EH (cell line): ENCODE results near the gene KCNQ1.

Experiments used
- DNase-seq: peaks from one replicate; pipeline ENCODE4 v3.0.0-alpha.2; 2015; ENCODE audit warnings: low read depth

Gene KCNQ1

DNA sequence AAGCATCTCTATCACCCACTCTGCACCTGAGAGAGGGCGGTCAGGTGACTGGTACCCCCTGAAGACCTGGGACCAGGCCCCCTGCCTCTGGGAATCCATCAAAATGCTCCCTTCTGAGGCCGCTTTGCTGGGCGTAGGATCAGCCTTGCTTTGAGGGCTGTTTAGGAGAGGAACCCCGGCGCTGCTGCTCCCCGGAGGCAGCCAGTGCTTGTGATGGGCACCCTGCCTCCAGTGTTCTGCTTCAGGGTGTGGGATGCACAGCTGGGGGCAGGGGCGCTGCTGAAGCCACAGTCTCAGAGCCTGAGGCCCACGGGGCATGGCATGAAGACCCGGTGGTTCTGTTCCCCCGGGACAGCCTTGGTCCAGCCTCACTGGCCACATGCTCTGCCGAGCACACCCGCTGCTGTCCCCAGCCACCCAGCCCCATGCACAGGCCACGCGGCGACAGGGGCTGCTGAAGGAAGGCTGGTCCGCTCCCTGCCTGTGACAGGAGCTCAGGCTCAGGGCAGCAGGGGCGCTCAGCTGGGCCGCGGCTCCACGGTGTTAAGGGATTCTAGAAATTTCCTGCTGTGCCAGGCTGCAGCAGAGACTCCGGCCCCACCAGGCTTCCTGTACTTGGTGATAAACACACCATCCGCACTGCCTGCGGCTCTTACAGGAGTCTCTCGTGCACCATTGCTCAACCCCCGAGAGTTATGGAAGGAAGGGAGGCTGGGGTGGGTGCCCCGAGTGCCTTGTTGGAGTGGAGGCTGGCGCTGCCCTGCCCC, 91.0 kb downstream of the KCNQ1 start:
- no peak for DNase-seq

DNA sequence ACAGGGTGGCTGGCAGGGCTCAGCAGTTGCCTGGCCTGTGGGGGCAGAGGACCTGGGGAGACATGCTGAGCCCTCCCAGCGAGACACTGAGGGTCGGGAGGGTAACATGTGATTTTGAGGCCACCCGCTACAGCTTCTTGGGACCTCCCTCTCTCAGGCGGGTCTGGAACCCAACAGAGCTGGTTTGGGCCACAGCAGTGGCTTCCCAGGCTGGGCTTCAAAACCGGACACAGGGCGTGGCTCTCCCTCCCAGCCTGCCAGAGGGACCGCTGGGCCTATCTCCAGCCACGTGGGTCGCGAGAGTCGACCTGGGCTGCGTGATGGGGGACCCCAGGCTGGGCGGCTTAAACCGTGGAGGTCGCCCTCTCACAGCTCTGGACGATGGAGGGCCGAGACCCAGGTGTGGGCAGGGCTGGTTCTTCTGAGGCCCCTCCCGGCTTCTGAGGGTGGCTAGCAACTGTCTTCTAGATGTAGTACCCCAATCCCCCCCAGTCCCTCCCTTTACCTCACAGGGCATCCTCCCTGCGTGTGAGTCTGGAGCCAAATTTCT, 91.7 kb downstream of the KCNQ1 start:
- no peak for DNase-seq

DNA sequence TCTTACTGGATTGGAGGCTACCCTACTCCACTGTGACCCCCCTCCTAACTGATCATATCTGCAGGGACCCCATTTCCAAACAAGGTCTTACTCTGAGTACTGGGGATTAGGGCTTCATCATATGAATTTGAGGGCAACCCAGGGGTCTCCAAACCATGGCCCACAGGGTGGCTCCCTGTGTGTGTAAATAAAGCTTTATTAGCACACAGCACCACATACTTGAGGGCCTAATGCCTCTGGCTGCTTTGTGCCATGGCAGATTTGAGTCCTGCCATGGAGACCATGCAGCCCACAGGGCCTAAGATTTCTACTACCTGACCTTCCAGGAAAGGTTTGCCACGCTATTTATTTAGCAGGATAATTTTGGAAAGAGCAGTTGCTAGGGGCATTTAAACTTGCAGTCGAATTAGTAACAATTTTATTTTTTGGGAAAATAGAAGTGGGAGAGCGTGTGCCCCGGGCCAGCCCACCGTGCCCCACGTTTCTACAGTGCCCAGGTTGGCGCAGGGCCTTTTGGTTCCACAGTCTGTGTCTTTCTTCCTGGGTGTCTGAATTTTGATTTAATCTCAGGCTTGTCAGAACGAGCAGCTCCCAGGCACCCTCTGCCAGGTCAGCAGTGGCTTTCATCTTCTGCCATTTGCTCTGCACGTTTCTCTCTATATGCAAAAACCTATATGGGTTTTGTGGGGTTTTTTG, 92.3 kb downstream of the KCNQ1 start:
- DNase-seq = no peak

DNA sequence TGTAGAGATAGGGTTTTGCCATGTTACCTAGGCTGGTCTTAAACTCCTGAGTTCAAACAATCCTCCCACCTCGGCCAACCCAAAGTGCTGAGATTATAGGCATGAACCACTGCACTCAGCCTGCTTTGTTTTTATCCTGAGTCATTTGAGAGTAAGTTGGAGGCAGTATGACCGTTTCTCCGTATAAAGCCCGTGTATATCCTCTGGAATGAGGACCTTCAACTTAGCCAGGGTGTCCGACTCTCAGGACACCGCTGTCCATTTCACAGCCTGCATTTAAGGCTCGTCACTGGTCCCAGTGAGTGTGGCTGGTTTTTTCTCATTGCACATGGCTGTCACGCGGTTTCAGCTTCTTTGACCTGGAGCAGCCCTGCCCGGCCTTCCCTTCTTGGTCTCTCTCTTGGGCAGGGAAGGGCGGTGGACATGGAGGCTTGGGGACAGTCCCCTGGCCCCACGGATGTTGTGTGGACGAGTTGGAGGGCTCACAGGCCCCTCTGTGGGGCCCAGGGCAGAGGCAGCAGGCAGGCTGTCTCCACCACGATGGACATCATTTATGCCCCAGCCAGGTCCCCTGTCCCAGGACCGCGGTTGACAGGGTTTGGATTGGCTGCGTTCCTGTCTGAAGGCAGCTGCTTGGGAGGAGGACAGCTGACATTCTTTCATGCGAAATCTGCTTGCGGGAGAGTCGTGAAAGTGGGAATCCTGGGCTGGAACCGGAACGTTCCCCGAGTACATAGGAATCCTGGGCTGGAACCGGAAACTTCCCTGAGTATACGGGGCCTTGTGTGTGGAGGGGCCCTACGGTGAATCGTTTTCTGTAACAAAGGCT, 93.3 kb downstream of the KCNQ1 start:
- no peak for DNase-seq

DNA sequence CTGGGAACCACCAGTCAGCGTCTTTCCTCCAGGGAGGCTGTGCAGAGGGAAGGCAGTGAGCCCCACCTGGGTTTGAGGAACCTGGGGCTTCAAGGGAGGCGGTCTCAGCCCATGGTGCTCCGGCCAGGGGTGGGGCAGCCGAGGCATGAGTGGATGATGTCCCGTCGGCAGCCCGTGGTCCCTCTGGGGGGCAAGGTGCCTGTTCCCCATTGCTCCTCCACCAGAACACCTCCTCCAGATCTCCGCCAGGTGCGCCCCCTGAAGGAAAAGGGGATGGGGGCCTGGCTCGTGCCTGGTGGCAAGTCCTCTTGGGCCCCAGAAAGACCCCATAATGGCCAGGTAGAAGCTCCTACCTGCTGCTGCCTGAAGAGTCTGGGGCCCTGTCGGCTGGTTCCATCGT, 94.1 kb downstream of the KCNQ1 start:
- DNase-seq = no peak

DNA sequence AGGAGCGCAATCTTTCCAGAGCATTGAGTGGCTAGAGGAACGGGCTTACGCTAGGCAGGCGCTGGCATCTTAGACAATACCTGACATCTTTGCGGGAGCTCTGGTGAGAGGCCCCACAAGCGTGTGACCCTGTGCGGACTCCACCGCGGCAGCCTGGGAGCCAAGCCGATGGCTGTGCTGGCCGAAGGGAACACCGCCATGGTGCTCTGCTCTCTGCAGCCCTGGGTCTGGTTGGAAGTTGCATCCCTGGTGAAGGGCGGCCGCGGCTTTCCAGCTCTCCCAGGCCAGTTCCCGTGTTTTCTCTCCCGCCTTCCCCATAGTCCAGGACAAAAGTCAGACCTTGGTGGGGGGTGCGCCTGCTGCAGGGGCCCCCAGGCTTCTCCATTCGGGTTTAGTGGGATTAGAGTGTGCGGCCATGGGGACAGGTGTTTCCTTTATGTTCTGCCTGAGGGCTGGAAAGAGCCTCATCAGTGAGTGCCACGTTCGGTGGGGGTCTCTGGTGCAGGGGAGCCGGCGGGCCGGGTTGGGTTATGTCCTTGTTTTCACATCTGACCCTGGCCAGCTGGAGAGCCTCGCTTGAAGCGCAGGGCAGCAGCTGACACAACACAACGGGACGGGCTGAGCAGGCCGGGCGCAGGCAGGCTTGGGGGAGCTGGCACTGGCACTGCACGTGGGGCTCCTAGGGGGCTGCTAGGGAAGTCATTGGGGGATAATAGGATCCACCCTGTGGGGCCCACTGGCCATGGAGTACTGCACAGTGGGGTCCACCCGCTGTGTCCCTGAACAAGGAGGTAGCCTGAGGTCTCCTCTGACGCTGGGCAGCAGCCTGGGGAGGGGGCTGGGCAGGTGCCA, 94.8 kb downstream of the KCNQ1 start:
- DNase-seq = no peak

DNA sequence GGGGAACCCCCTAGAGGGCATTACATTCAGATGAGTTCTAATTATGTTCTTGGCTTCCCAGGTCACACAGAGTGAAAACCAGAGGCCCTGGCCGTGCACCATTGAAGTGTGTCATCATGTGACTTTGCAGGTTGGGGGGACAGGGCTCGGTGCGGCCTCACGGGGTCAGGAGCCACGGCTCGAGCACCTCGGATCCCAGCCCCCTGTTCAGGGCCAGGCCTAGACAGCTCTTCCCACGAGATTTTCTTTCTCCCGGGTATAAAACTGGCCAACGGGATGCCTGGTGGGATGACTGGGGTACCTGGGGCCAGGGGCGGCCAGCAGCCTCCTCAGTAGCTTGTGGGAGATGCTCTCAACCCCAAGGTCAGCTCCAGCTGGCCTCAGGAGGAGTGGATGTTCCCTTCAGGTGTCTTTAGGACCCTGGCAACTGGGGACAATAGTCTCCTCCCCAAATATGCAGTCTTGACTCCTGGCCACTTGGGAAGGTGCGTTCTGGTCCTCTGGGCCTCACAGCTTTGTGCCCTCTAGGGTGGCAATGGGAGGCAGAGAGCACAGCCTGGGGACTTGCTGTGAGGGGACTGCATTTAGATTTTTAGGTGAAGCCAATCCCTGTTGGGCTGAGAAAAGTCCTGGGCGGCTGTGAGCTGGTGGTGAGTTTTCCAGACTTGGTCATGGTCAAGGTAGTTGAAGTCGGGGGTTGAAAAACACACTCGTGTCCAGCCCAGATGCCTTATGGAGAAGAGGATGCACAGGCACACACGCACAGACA, 95.6 kb downstream of the KCNQ1 start:
- no peak for DNase-seq

DNA sequence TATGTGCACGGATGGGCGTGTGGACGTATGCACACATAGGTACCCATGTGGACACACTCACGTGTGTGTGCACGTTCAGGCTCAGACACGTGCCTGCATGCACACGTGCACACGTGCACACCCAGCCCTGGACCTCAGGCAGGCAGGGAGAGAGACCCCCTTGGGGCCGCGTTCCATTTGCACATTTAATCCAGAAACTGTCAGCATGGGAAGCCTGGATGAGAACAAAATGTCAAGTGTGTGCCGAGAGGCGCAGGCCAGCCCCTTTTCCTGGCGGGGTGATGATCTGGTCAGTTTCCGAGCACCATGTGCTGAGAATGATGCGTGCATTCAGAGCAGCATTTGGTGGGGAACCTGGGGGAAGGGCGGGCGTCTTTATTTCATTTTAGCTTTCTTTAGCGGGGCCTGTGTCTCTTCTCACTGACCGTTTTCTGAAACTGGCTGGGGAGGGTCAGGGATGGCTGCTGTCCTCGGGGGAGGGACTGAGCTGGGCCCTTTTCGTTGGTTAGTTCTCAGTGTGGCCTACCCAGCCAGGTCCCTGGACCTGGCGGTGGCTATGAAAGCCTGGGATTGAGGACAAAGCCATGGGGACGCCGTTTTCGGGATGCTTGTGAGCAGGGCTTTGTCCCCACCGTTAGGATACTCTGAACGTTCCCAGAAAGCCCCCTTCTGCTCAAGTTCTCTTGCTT, 96.3 kb downstream of the KCNQ1 start:
- no peak for DNase-seq

DNA sequence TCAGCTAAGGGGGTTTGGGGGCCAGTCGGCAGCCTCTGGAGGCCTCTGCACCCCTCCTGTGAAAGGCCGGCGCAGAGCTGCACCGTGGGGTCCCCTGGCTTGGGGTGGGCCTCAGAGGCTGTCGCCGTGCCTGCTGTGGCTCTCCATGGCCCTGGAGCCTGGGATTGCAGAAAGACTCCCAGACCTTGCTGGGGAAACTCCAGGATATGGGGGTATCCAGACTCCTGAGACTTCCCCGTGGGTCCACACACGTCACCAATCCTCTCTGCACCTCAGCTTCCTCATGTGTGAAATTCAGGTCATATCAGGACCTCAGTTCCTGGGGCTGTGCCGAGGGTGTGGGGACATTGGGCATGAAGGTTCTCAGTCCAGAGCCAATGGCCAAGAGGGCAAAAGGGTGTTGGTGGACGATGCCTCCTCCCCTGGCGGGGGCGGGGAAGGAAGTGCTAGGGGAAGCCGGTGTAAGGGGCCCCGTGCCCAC, 97.1 kb downstream of the KCNQ1 start:
- DNase-seq = no peak

DNA sequence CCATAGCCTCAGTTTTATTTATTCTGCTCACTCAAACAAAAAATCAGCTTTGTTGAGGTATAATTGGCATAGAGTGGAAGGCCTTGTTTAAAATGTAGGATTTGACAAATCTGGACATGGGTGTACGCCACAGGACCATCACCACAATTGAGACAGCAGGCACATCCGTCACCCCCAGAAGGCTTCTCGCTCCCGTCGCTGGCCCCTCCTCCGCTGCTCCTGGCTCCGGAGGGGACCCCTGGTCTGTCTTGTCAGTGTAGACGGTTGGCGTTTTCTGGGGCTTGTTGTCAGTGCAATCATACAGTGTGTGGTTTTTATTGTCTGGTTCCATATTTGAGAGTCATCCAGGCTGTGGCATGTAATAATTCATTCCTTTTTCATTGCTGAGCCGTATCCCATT, 97.6 kb downstream of the KCNQ1 start:
- DNase-seq = no peak

DNA sequence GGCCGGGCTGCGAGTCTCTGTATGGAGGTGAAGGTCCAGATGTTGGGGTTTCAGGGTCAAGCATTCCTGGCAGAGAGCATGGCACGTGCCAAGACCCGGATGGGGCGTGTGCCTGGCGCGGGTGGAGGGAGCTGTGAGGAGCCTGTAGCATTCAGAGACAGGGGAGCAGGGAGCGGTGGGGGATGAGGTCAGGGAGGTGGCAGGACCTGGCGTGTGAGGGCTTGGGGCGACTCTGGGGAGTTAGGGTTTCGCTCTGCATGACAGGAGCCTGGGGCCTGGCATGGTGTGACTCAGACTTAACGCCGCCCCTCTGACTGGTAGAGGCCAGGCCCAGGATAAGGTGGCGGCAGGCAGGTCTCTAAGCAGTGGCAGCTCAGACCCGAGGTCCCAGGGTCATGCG, 103.0 kb downstream of the KCNQ1 start:
- no peak for DNase-seq

DNA sequence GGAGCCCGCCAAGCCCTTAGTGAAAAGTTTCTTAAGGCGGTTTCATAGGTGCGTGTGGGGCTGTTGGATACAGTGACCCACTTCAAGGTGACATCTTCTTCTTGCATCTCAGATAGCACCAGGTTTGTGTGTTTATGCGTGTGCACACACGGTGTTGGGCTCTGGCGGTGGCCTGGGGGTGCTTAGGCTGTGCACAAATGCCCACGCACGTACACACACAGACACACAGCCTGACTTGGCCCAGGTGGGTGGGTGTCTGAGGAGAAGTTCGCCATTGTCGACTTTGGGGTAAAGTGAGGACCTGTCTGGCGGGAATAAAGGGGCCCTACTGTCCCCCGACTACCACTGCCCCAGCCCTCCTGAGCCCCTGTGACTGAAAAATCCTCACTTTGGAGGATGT, 103.8 kb downstream of the KCNQ1 start:
- DNase-seq = no peak

DNA sequence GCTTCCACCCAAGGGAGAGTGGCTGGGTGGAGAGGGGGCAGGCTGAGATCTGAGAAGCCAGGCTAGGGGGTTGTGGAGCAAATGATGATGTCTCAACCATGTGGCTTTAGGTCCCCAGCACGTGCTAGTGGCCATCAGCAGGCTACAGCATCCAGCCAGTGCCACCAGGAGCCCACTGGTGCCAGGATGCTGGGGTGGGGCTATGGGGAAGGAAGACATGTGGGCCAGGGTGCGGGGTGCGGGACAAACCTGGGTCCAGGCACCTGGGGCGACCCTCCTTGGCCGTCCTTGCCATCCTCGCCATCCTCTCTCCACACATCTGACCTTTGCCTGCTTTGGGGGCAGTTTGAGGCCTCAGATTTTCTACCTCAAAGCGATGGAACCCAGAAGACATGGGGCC, 104.3 kb downstream of the KCNQ1 start:
- no peak for DNase-seq

DNA sequence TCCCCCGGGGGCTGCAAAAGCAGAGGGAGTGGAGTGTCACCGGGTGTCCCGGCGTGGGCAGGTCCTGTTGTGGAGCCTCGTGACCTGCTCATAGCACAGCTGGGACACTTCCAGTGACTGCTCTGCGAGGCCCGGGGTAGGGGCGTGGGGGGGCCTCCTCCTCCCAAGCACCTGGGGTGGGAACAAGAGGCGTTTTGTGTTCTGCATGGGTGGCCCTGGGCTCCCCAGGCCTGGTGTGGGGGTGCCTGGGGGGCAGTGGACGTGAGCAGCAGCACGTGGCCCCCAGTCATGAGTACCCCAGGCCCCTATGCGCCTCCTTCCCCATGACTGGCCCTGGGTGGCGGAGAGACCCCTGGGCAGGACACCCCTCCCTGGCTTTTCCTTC, 104.7 kb downstream of the KCNQ1 start:
- DNase-seq = no peak

DNA sequence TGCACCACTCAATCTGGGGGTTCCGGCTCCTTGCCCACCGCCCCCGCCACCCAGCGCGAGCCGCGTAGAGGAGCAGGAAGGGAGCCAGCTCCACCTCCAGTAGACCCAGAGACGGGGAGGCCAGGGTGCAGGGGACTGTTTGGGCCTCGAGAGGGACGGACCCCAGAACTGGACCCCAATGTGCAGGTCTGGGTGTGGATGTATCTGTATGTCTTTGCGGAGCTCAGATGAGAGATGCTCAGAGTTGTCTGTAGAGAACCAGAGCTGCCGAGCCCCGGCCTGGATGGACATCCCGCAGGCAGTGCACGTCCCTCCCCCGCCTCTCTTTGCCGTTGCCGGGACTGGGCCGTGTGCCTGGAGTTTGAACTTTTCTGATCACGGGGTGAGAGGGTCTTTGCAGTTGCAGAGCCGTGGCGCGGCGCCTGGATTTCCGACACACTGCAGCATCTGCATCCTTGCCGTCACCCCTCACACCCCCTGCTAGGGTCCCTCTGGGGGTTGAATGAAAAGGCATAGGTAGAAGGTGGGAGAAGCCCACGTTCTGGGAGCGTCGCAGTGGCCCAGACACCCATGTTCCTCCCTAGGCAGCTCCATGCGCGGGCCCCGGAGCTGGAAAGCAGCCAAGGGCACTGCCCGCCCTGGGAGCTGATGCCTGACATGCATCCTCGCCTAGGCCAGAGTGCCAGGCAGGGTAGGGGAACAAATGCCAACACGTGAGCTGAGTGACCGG, 105.2 kb downstream of the KCNQ1 start:
- no peak for DNase-seq

DNA sequence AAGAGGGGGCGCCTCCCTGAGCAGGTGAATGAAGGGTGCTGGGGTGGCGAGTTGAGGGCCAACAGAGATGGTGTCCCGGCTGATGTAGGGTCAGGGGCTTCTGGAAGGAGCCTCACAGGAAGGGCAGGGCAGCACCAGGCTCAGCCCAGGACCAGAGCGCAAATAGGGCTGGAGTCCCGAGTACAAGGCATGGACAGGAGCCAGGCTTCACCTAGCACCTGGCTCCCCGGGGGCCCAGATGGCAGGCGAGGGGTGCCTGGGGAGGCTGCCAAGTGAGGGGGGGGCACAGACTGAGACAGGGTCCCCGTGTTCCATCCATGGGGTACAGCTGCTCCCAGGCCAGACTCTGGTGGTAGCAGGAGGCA, 105.8 kb downstream of the KCNQ1 start:
- DNase-seq = no peak

DNA sequence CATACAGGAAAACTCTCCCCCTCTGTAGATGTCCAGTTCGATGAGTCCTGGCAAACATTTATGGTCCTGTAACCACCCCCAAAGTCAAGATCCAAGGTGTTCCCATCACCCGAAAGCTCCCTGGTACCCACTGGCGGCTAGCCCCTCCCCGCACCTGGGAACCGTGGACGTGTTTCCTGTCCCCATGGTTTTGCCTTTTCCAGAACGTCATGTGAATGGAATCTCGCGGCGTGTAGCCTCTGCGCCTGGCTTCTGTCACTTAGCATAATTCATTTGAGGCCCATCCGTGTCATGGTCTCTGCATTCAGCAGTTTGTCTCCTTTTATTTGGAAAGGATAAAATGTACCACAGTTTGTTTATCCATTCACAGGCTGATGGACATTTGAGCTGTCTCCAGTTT, 106.3 kb downstream of the KCNQ1 start:
- no peak for DNase-seq

DNA sequence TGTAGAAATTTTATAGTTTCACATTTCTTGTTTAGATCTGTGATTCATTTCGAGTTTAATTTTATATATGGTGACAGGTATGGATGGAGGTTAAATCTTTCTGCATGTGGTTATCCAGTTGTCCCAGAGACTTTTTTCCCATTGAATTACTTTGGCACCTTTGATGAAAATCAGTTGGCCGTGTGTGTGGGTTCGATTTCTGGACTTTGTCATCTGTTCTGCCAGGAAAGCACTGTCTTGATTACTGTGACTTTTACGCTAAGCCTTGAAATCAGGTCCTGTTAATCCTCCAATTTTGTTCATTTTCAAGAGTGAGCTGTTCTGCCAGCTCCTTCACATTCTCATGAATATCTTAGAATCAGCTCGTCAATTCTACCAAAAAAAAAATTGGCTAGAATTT, 107.4 kb downstream of the KCNQ1 start:
- no peak for DNase-seq

DNA sequence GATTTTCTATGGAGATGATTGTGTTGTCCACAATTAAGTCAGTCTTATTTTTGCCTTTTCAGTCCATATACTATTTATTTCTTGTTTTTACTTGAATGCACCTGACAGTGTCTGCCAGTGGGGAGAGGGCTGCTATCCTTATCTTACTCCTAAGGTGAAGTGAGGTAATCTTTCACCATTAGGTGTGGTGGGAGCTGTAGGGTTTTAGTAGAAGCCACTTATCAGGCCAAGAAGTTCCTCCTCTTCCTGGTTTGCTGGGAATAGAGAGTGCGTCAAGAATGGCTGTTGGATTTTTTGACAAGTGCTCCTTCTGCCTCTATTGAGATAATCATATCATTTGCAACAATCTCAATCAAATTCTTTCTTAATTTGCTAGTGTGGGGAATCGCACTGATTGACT, 108.4 kb downstream of the KCNQ1 start:
- DNase-seq = no peak

DNA sequence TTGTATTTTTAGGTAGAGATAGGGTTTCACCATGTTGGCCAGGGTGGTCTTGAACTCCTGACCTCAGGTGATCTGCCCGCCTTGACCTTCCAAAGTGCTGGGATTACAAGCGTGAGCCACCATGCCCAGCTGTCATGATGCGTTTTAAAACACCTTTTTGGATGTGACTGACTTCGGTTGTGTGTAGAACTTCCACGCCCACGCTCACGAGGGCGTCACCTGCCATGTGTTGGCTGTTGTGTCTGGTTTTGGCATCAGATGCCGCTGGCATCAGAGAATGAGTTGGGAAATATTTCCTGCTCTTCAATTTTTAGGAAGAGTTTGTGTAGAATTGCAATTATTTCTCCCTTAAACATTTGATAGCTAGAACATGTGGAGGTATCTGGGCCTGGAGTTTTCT, 109.1 kb downstream of the KCNQ1 start:
- no peak for DNase-seq
